KBM-7 (cell line): Measurements from ENCODE around the gene EDIL3.
"Not testable (repeated sequence)": the region's sequence is repeated elsewhere in the genome, so short reads cannot be mapped to it uniquely, and the experiment has no call there.

Source experiments
- DNase-seq: peaks from one replicate; pipeline ENCODE4 v3.0.0-alpha.2; 2015
- in situ Hi-C: fragments of 300-500 bp; cut with MboI; formaldehyde crosslinking; loops from 2 replicates; pipeline ENCODE4 v1.14.3; 2020; ENCODE audit warnings: low sequenced_read_pairs, low pct_unique_long_range_greater_than_20kb, mixed read lengths

The EDIL3 gene

DNA sequence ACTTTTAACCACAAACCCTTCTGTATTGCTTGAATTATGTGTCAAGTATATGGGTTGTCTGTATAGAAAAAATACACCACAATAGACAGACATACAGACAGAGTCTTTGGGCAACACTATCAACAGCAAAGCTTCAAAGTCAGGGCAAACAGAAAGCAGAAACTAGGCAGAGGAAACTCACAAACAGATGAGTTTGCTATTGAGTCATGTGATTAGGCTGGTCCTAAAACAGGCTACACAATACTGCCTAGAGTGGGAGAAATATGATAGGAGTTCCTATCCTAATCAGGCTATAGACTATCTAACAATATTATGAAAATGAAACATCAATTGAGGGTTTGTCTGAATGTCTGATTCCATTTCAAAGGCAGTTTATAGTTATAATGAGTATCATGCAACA lies 156.4 kb downstream of the EDIL3 start:
- DNase-seq: no peak
- in situ Hi-C loops: no loop called here

DNA sequence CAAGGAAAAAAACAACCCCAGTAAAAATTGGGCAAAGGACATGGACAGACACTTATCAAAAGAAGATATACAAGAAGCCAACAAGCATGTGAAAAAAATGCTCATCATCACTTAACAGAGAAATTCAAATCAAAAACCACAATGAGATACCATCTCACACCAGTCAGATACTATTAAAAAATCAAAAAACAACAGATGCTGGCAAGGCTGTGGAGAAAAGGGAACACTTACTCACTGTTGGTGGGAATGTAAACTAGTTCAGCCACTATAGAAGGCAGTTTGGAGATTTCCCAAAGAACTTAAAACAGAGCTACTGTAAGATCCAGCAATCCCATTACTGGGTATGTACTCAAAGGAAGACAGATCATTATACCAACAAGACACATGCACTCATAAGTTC lies 157.4 kb downstream of the EDIL3 start:
- DNase-seq: no peak
- in situ Hi-C loops: no loop called here

DNA sequence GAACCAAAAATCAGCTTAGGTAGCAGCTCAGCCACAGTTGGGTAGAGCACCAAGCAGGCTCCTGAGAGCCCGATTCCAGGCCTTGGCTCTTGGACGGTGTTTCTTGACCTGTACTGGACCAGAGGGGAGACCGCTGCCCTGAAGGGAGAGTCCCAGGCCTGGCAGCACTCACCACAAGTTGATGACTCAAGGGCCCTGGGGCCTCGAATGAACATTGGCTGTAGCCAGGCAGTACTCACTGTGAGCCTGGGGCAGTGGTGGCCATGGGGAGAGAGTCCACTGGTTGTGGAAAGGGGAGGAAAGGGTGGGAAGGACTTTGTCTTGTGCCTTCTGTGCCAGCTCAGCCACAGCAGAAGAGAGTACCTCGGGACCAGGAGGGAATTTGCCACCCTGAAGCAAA lies 166.1 kb downstream of the EDIL3 start:
- DNase-seq: no peak
- in situ Hi-C loops: no loop called here

DNA sequence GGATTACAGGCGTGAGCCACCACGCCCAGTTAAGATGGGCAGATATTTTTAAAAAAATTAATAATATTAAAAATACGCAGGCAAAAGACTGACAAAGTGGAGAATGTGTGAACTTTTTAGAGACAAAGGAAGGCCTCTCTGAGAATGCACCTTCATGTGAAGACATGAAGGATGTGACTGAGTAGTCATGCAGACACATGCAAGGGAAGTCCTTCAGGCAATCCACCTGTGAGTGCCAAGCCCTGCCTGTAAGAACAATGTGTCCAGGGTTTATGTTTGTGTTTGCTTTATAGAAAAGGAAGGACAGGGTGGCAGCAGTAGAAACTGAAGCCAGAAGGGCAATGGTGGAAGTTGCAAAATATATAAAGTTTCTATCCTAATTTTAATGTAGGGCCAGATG lies 169.2 kb downstream of the EDIL3 start:
- DNase-seq: no peak
- in situ Hi-C loops: no loop called here

DNA sequence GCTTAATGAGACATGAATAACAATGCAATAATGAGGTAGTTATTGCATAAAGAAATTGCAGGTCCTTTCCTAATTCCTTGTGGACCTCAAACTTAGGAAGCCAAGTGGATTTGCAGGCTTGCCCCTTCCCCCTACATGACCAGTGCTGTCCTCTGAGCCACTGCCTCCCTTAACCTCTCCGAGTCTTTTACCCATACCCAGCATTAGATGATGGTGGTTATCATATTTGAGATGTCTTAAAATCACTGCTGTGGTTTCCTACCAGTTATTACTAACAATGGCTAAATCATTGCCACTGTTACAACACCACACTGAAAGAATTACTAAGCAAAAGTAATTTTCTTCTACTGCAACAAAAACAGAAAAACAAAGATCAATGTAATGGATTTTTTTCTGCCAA lies 170.8 kb downstream of the EDIL3 start:
- DNase-seq: no peak
- in situ Hi-C loops: no loop called here

DNA sequence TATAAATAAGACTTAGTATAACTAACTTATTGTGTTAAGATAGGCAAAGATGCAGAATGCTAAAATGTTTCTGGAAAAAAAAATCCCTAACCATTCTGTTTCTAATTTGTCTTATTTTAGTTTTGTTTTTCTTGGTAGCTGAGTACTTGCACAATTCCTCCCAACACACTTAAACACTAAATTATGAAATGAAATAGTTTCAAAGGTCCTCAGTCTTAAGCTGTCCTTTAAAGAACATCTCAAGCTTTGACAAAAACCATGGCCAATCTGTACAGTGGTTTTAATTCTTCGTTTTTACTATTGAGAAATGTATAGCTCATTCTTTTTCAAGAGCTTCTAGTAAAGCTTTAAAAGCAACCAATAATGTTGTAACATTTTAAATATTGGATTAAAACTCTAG lies 171.5 kb downstream of the EDIL3 start:
- in situ Hi-C loops: no loop called here
- no peak for DNase-seq

DNA sequence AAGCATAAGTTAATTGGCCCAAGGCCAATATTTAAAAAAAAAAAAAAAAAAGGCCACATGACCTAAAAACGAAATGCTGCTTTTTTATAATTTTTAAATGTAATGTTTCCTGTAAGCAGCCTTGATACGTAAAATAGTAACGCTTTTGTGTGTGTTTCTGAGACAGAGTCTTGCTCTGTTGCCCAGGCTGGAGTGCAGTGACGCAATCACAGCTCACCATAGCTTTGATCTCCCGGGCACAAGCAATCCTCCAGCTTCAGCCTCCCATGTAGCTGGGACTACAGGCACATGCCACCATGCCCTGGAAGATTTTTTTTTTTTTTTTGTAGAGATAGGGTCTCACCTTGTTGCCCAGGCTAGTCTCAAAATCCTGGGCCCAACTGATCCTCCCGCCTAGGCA lies 179.9 kb downstream of the EDIL3 start:
- DNase-seq: no peak
- in situ Hi-C loops: no loop called here

DNA sequence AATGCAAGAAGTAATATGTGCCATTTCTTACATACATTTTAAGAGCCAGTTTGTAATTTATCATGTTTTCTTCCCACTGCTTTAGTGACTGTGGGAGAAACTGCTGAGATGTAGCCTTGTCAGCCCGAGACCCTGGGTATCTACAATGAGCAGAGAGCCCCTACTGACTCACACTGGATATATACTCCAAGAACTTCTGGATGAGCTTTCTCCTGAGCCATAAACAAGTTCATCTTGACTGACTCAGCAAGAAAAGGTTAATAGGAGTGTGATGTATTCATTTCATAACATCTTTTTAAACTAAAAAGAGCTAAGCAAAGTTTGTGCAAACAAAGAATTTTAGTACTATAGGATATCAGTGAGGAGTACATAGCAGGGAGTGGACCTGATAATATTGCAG lies 182.5 kb downstream of the EDIL3 start:
- no peak for DNase-seq
- in situ Hi-C loops: no loop called here

DNA sequence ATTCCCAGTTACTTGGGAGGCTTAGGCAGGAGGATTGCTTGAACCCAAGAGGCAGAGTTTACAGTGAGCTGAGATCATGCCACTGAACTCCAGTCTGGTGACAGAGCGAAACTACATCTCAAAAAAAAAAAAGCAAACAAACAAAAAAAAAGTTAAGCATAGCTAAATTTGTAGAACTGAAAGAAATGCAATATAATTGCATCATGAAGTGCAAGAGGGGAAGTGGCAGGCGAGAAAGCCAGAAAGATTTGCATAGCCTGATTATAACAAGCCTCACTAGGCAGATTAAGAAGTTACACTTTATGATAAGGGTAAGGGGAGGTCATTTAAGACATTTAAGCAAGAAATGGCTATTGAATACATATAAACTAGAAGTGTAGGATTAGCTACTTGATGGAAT lies 187.1 kb downstream of the EDIL3 start:
- in situ Hi-C loops: no loop called here
- no peak for DNase-seq

DNA sequence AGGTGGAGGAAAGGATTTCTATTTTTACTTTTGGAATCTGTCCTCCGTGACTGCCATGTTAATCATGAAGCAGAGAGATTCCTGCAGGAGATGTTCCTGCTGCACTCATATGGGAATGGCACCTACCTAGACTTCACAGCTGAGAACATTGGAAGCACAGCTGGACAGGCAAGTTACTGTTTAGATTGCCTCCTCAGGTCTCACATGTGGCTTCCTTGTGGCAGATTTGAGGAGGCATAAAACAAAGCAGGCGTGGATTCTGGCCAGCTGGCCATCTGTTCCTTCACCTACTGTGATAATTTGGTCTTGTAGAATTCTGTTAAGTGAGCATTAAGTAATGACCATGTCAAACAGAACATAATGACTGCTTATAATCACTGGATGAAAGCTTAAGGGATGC lies 193.4 kb downstream of the EDIL3 start:
- DNase-seq: no peak
- in situ Hi-C loops: no loop called here

DNA sequence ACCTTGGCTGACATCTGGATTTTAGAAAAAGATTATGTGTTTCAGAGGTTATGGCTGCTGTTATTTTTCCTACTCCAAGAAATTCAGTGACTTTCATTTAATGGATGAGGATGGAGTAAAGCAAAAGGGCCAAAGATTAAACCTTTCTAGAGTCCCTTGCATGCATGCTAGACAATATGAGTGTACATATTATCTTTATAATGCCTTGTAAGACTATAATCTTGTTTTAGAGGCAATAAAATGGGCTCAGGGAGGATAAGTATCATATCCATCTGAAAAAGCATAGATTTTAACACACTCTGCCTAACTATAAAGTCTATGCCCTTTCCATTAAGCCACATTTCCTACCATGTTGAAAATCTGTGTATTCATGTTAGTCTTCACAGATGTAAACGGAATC lies 199.8 kb downstream of the EDIL3 start:
- DNase-seq: no peak
- in situ Hi-C loops: no loop called here

DNA sequence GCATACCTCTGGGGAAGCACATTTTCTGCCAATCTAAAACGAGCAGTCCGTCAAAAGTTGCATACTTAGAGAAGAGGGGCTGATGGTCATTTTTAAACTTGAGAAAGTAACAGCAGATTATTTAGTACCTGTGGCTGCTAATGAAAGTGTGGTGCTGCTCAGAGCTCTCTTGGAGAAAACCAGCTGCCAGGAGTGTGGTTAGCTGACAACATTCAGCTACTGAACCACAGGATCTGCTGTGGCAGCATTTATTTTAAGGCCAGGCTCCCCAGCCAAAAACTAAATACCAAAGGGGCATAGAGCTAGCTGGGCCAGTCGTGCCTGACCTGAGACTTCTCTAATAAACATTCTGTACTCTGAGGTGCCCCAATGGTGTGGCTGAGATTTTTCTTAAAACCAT lies 203.6 kb downstream of the EDIL3 start:
- in situ Hi-C loops: no loop called here
- DNase-seq: no peak

DNA sequence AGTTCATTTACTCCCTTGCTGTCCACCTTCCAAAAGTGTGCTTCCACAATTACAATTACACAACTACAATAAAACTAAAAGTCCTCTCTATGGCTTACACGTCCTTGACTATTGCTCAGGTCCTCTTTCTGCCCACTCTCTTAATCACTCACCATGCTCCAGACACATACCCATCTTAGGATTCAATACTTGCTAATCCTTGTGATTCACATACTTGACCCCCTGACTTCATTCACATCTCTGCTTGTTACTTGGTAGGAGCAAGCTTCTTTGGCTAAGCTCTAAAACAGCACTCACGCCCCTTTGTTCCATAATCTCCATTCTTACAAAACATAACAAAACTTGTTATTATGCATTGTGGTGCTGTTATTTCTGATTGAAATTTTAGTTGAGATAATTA lies 215.8 kb downstream of the EDIL3 start:
- in situ Hi-C loops: no loop called here
- DNase-seq: no peak

DNA sequence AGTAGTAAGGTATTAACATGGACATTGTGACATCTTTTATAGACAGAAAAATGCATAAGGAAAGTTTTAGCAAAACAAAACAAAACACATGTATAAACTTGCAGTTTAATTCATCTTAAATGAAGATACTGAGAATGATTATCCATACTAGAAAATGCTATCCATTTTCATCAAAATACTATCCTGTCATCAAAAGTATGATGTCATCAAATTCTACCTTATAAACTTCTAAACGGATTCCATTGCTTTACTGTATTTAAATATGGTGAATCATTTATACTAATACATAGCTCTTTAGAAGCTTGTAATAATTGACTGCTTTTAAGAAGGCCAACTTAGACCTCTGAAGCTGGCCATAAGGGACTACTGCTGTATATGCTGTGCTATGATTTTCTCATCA lies 221.0 kb downstream of the EDIL3 start:
- in situ Hi-C loops: no loop called here
- DNase-seq: no peak

DNA sequence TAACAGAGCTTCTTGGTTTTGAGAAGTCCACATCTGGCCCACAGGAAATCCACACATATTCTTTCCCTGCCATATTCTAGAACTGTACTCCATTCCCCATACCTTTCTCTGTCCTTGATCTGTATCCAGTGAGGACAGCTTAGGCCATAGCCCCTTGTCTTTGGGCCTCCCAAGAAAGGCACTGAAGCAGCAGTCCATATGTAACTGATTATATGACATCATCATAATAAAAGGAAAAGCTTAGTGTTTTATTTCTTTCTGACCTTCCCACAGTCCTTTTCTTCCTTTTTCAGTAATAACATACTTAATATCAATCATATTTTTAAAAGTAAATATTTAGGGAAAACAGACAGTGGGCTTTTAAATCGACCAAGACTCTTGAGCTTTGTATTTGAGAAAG lies 222.0 kb downstream of the EDIL3 start:
- in situ Hi-C loops: no loop called here
- DNase-seq: no peak

DNA sequence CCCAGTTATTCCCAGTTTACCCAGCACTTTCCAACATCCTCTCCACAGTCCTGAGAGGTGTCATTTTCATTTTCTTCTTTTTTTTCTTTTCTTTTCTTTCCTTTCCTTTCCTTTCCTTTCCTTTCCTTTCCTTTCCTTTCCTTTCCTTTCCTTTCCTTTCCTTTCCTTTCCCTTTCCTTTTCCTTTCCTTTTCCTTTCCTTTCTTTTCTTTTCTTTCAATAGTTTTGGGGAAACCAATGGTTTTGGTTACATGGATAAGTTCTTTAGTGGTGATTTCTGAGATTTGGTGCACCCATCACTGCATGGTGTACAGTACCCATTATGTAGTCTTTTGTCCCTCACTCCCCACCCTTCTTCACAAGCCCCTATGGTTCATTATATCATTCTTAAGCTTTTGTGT lies 224.0 kb downstream of the EDIL3 start:
- in situ Hi-C loops, DNase-seq: not testable (repeated sequence)

DNA sequence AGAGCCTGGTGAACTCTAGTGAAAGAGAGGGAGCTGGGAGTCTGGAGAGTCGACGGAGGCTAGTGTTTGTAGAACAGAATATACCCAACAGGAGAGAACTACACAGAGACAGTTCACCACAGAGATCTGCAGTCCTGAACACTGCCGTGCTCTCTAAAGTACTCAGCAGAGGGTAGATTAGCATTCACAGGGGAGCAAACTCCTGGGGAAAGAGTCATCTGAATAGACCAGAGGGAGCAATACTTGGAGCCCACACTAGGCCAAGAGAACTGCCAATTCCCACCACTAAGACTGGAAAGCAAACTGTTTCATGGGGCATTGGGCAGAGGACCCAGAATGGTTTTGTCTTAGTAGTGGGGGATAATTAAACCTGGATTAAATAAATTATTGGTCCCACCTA lies 235.6 kb downstream of the EDIL3 start:
- DNase-seq: no peak
- in situ Hi-C loops: no loop called here

DNA sequence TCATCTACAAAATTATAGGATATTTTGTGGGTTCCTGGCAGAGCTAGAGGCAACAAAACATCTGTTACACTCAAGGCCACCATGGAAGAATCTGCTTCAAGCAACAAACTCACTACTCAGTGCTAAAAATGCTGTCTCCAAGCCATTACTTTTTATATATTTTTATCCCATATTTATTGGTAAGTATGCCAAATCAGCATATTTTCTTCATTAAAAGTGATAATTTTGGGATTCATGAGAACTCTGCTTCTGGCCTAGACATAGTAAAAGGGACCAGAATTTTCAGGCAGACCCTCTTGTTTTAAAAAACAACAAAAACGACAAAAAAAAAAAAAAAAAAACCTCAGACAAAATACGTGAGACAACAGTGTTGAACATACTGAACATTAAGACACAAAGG lies 236.0 kb downstream of the EDIL3 start:
- no peak for DNase-seq
- in situ Hi-C loops: no loop called here

DNA sequence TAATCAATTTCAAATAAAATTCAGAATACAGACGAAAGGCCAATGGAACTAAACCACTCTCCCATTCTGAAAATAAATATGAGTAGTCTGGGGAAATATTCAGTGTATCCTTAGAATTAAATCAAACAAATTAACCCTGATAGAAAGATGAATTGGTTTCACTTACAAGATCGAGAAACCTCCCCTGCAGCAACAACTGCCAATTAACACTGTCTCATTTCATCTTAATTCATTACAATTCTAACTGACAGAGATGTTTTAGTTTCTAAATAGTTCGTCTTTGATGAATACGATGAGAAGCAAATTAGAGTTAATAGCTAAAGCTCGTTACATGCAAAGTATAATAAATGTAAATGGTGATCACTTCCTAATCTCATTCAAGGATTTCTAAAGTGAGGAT lies 247.1 kb downstream of the EDIL3 start:
- in situ Hi-C loops: no loop called here
- no peak for DNase-seq

DNA sequence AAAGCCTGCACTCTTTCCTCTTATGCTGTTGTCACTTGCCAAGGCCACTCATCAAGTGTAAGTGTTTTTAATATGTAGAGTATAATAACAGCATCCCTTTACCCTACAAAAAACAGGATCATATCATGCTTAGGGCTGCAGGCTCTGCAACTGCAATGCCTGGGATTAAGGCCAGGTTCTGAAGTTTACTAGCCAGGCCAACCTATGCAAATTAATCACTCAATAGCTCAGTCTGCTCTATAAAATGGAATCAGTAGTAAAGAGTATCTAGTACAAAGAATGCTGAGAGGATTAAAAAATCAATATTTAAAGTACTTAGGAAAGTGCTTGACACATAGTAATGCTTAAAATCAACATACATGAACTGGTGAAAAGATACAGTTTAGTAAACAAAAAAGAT lies 253.3 kb downstream of the EDIL3 start:
- in situ Hi-C loops: no loop called here
- DNase-seq: no peak

DNA sequence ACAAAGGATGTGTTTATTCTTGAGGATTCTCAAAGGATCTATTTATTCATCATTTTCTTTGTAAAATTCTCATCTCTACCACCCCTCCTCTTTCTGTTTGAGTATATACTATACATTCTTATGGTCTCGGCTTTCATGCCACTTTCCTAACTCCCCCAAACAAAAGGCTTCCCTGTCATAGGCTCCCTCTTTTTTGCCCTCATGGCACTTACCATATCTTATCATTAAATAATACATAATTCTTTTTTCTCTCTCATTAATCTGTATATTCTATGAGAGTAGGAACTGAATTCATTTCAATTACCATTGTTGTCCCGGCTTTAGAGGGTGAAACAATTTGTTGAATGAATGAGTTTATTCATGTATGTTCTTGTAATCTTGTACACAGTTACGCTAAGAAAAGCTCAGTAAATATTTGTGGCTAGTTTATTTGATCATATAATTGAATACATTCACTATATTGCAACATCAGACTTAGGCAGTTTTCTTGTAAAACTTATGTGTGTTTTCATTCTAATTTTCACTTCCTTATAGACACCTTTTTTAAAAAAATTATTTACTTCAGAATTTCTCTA lies 254.6 kb downstream of the EDIL3 start:
- in situ Hi-C loops: no loop called here

DNA sequence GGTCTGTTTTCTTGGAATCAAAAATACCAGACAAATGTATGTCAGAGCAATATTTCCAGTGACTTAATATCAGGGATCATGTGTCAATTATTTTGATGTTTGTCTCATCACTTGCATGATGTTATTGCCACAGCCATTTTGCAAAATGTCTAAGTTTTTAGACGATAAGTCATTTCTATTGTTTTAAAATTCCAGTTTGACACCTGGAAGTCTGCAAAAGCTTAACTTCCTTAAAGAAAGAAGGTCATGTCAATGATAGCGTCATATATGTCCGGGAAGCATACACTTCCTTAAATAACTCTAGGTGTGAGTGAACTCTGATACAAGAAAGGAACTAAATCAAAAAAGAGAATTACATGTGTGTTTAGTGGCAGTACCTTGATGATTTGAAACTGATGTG lies 259.5 kb downstream of the EDIL3 start:
- in situ Hi-C loops: no loop called here
- no peak for DNase-seq

More for the DNA sequence above, 254.6 kb downstream of the EDIL3 start:
- no peak for DNase-seq
